ENCODE data around the gene KCNJ6. TPM values are rescaled to one million over a fixed set of nuclear protein-coding genes. Genes with fewer than 3 reads are reported as not detected.

The KCNJ6 gene
- total and polyA plus RNA-seq, 9 of the 15 experiments (the other 6 are each of a cell fraction or from before 2014, with no cell fraction given), result 0.06 to 0.21 (median 0.13) TPM; not detected in 1

DNA sequence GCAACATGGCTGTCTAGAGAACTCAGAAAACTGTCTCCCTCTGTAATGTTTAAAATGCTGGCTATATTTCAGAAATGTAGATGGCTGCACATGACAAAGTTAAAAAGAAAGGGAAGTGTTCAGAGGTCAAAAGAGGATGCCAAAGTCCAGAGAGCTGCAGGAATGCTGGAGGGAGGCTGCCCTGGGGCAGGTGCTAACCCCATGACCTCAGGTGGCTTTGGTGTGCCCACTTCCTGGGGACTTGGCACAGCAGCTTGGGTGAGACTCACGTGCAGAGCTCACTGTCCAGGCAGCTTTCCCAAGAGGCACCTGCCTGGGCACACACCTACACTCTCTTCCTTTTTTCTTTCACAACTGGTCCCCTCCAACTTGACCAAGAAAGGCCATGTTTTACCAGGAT is 256.4 kb downstream of the KCNJ6 start:
- no TSS peak for BruUV-seq (replicated peaks)
- Histone ChIP-seq H3K27ac (ENCODE audit: extremely low read depth, low read depth, low read length) (no peak overlapping the region), H3K4me3 (no peak overlapping the region), H3K27me3 (ENCODE audit: control insufficient read depth in 2 of 2, insufficient read depth in 2 of 2, low read length in 2 of 2) (peaks cover 4 to 22% of the 10 kb centered on the region in 2 experiments; a peak in 4 of 5 replicates), H2AFZ (ENCODE audit: low read depth, low read length) (no peak overlapping the region), H3K36me3 (ENCODE audit: control insufficient read depth, insufficient read depth, low read length) (no peaks in the 10 kb centered on the region), H3K9me1 (ENCODE audit: control insufficient read depth, insufficient read depth, low read length) (no peaks in the 10 kb centered on the region), H3K9me3 (replicated peaks; ENCODE audit: control insufficient read depth, insufficient read depth, low read depth, low read length) (no peaks in the 10 kb centered on the region), H3K4me1 (replicated peaks in 1 of 2; ENCODE audit: control insufficient read depth in 2 of 2, insufficient read depth in 2 of 2, low read length in 2 of 2) (peaks cover 7 to 17% of the 10 kb centered on the region in 2 experiments; a peak in 4 of 5 replicates), H3K79me2 (ENCODE audit: control insufficient read depth, insufficient read depth, low read length) (no peaks in the 10 kb centered on the region), H3K4me2 (ENCODE audit: insufficient read depth, low read length) (no peak overlapping the region), H3K9ac (ENCODE audit: insufficient read depth in 1 of 2, low read depth in 2 of 2, low read length in 2 of 2) (no peak overlapping the region), H4K20me1 (replicated peaks; ENCODE audit: control insufficient read depth, insufficient read depth, low read length) (no peaks in the 10 kb centered on the region)
- ATAC-seq, result no peak
- in situ Hi-C loops (cut with MboI), result no loop called here
- TF ChIP-seq CC2D1A (IDR thresholded peaks at IDR 0.05) (no peak), MEF2A (IDR thresholded peaks at IDR 0.05; ENCODE audit: control insufficient read depth, low read depth, low read length) (no peak), PHTF2 (CRISPR knock-in tag; IDR thresholded peaks at IDR 0.05) (no peak), ZC3H11A (IDR thresholded peaks at IDR 0.05; ENCODE audit: low read depth, low read length) (no peak), ARID2 (IDR thresholded peaks at IDR 0.05) (no peak), MTA3 (IDR thresholded peaks at IDR 0.05; ENCODE audit: borderline replicate concordance) (no peak), POLR2A (conservative IDR thresholded peaks at IDR 0.05) (no peak), GTF2A2 (tag; IDR thresholded peaks at IDR 0.05) (no peak), ZNF253 (CRISPR knock-in tag; conservative IDR thresholded peaks at IDR 0.05) (no peak), NR4A1 (CRISPR knock-in tag; IDR thresholded peaks at IDR 0.05) (no peak), NR4A1 (tag; IDR thresholded peaks at IDR 0.05) (no peak), ZNF3 (CRISPR knock-in tag; IDR thresholded peaks at IDR 0.05) (no peak), BHLHE40 (IDR thresholded peaks at IDR 0.05; ENCODE audit: low read length) (no peak)
- TF ChIP-seq, protein P1, sequence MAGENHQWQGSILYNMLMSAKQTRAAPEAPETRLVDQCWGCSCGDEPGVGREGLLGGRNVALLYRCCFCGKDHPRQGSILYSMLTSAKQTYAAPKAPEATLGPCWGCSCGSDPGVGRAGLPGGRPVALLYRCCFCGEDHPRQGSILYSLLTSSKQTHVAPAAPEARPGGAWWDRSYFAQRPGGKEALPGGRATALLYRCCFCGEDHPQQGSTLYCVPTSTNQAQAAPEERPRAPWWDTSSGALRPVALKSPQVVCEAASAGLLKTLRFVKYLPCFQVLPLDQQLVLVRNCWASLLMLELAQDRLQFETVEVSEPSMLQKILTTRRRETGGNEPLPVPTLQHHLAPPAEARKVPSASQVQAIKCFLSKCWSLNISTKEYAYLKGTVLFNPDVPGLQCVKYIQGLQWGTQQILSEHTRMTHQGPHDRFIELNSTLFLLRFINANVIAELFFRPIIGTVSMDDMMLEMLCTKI (IDR thresholded peaks at IDR 0.05; ENCODE audit: partially characterized antibody), result no peak
- TF ChIP-seq, protein P2, sequence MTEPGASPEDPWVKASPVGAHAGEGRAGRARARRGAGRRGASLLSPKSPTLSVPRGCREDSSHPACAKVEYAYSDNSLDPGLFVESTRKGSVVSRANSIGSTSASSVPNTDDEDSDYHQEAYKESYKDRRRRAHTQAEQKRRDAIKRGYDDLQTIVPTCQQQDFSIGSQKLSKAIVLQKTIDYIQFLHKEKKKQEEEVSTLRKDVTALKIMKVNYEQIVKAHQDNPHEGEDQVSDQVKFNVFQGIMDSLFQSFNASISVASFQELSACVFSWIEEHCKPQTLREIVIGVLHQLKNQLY (CRISPR knock-in tag; conservative IDR thresholded peaks at IDR 0.05), result no peak
- TF ChIP-seq, protein P3, sequence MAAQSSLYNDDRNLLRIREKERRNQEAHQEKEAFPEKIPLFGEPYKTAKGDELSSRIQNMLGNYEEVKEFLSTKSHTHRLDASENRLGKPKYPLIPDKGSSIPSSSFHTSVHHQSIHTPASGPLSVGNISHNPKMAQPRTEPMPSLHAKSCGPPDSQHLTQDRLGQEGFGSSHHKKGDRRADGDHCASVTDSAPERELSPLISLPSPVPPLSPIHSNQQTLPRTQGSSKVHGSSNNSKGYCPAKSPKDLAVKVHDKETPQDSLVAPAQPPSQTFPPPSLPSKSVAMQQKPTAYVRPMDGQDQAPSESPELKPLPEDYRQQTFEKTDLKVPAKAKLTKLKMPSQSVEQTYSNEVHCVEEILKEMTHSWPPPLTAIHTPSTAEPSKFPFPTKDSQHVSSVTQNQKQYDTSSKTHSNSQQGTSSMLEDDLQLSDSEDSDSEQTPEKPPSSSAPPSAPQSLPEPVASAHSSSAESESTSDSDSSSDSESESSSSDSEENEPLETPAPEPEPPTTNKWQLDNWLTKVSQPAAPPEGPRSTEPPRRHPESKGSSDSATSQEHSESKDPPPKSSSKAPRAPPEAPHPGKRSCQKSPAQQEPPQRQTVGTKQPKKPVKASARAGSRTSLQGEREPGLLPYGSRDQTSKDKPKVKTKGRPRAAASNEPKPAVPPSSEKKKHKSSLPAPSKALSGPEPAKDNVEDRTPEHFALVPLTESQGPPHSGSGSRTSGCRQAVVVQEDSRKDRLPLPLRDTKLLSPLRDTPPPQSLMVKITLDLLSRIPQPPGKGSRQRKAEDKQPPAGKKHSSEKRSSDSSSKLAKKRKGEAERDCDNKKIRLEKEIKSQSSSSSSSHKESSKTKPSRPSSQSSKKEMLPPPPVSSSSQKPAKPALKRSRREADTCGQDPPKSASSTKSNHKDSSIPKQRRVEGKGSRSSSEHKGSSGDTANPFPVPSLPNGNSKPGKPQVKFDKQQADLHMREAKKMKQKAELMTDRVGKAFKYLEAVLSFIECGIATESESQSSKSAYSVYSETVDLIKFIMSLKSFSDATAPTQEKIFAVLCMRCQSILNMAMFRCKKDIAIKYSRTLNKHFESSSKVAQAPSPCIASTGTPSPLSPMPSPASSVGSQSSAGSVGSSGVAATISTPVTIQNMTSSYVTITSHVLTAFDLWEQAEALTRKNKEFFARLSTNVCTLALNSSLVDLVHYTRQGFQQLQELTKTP (IDR thresholded peaks at IDR 0.05; ENCODE audit: low read depth in 1 of 2, partially characterized antibody in 2 of 2), result no peak
- TF ChIP-seq, protein P4, sequence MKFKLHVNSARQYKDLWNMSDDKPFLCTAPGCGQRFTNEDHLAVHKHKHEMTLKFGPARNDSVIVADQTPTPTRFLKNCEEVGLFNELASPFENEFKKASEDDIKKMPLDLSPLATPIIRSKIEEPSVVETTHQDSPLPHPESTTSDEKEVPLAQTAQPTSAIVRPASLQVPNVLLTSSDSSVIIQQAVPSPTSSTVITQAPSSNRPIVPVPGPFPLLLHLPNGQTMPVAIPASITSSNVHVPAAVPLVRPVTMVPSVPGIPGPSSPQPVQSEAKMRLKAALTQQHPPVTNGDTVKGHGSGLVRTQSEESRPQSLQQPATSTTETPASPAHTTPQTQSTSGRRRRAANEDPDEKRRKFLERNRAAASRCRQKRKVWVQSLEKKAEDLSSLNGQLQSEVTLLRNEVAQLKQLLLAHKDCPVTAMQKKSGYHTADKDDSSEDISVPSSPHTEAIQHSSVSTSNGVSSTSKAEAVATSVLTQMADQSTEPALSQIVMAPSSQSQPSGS (CRISPR knock-in tag; IDR thresholded peaks at IDR 0.05), result no peak
- intact Hi-C loops (cut with micrococcal nuclease), result no loop called here
- FAIRE-seq, result no peak
- ChIA-PET POLR2A (interaction anchor here (0.6 kb wide), 1 partner anchor 16 kb away, joined by 3 read pairs; no protein-coding TSS in a partner anchor), CTCF (ENCODE audit: low intra/inter-chr PET ratio) (no interaction called here)
- 0% methylated on average over 1 of the region's 1 CpG for WGBS (ENCODE audit: insufficient coverage, low coverage, missing lambda C conversion rate)
- DNase-seq (ENCODE audit: extremely low read depth in 1 of 4, low spot score in 3 of 4), result no peak

Data from K562 (cell line).